Nephron progenitor cell (in vitro differentiated cells): Measurements from ENCODE around the gene TMA7B.

Source experiments
- DNase-seq: peaks from one replicate; pipeline ENCODE4 v3.0.0; 2021
- H3K27ac Mint-ChIP-seq: 2 replicates; pipeline ENCODE4 v1.8.0; 2021; ENCODE audit warnings: mild to moderate bottlenecking, moderate library complexity, mixed read lengths
- H3K27me3 Mint-ChIP-seq: 2 replicates; pipeline ENCODE4 v1.8.0; 2021; ENCODE audit warnings: mild to moderate bottlenecking, low read depth, mixed read lengths; ENCODE audit not compliant: poor library complexity
- H3K36me3 Mint-ChIP-seq: 2 replicates; pipeline ENCODE4 v1.8.0; 2021; ENCODE audit warnings: low read depth, mixed read lengths
- H3K4me1 Mint-ChIP-seq: 2 replicates; pipeline ENCODE4 v1.8.0; 2021; ENCODE audit warnings: mixed read lengths
- H3K4me3 Mint-ChIP-seq: 2 replicates; pipeline ENCODE4 v1.8.0; 2021; ENCODE audit warnings: mild to moderate bottlenecking, moderate library complexity, mixed read lengths
- H3K9me3 Mint-ChIP-seq: 2 replicates; pipeline ENCODE4 v1.8.0; 2021; ENCODE audit warnings: mild to moderate bottlenecking, moderate library complexity, mixed read lengths
- CTCF ChIP-seq: fragments of 200-600 bp; sonication (generic); IDR thresholded peaks from 2 replicates; pipeline ENCODE4 v1.5.0; 2021; ENCODE audit warnings: antibody characterized with exemption

Gene TMA7B

GRCh38 chr22:39928536-39929520 lies 31.4 kb upstream of the TMA7B start:
- Mint-ChIP-seq H3K36me3 (no peaks in the 10 kb centered on the region), H3K4me3 (no peak overlapping the region), H3K4me1 (peaks cover 25% of the 10 kb centered on the region), H3K27me3 (peaks cover 20% of the 10 kb centered on the region), H3K27ac (no peak overlapping the region), H3K9me3 (no peaks in the 10 kb centered on the region)
- no peak for TF ChIP-seq CTCF
- DNase-seq: no peak

- TF ChIP-seq CTCF: no peak
- Mint-ChIP-seq H3K36me3 (no peaks in the 10 kb centered on the region), H3K27ac (no peak overlapping the region), H3K9me3 (no peaks in the 10 kb centered on the region), H3K4me1 (peaks cover 47% of the 10 kb centered on the region), H3K27me3 (peaks cover 8% of the 10 kb centered on the region), H3K4me3 (no peak overlapping the region)
- DNase-seq: no peak
Measured at GRCh38 chr22:39931251-39931650, 28.9 kb upstream of the TMA7B start.

GRCh38 chr22:39932166-39932565 lies 28.0 kb upstream of the TMA7B start:
- Mint-ChIP-seq H3K36me3 (no peaks in the 10 kb centered on the region), H3K4me3 (no peak overlapping the region), H3K4me1 (peaks cover 51% of the 10 kb centered on the region), H3K9me3 (no peaks in the 10 kb centered on the region), H3K27ac (no peak overlapping the region), H3K27me3 (peaks cover 6% of the 10 kb centered on the region)
- no peak for TF ChIP-seq CTCF
- DNase-seq: no peak

- DNase-seq: peak; percentile 24
- peaks cover 3% of the 10 kb centered on the region for H3K27me3 Mint-ChIP-seq
- H3K9me3 Mint-ChIP-seq: no peaks in the 10 kb centered on the region
- no peak overlapping the region for H3K4me3 Mint-ChIP-seq
- H3K27ac Mint-ChIP-seq: peak overlapping the region; percentile 7
- no peaks in the 10 kb centered on the region for H3K36me3 Mint-ChIP-seq
- H3K4me1 Mint-ChIP-seq: peaks cover 54% of the 10 kb centered on the region
- TF ChIP-seq CTCF: peak; percentile 48
Measured at GRCh38 chr22:39932918-39933649, 27.1 kb upstream of the TMA7B start.

GRCh38 chr22:39933741-39934140 lies 26.5 kb upstream of the TMA7B start:
- Mint-ChIP-seq H3K4me1 (peaks cover 60% of the 10 kb centered on the region), H3K9me3 (no peaks in the 10 kb centered on the region), H3K27ac (peak overlapping the region; percentile 7), H3K36me3 (no peaks in the 10 kb centered on the region), H3K4me3 (peak overlapping the region; percentile 26), H3K27me3 (peaks cover 3% of the 10 kb centered on the region)
- no peak for TF ChIP-seq CTCF
- no peak for DNase-seq
